ENCODE results near the gene SLC3A2.

GRCh38 chr11:62846177-62846576 lies 34.5 kb upstream of the SLC3A2 start:
- TF ChIP-seq, protein P1, sequence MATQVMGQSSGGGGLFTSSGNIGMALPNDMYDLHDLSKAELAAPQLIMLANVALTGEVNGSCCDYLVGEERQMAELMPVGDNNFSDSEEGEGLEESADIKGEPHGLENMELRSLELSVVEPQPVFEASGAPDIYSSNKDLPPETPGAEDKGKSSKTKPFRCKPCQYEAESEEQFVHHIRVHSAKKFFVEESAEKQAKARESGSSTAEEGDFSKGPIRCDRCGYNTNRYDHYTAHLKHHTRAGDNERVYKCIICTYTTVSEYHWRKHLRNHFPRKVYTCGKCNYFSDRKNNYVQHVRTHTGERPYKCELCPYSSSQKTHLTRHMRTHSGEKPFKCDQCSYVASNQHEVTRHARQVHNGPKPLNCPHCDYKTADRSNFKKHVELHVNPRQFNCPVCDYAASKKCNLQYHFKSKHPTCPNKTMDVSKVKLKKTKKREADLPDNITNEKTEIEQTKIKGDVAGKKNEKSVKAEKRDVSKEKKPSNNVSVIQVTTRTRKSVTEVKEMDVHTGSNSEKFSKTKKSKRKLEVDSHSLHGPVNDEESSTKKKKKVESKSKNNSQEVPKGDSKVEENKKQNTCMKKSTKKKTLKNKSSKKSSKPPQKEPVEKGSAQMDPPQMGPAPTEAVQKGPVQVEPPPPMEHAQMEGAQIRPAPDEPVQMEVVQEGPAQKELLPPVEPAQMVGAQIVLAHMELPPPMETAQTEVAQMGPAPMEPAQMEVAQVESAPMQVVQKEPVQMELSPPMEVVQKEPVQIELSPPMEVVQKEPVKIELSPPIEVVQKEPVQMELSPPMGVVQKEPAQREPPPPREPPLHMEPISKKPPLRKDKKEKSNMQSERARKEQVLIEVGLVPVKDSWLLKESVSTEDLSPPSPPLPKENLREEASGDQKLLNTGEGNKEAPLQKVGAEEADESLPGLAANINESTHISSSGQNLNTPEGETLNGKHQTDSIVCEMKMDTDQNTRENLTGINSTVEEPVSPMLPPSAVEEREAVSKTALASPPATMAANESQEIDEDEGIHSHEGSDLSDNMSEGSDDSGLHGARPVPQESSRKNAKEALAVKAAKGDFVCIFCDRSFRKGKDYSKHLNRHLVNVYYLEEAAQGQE (IDR thresholded peaks at IDR 0.05; ENCODE audit: insufficient read depth in 1 of 2, low read depth in 2 of 2, low read length in 2 of 2), result no peak
- TF ChIP-seq TAF1 (IDR thresholded peaks at IDR 0.05; ENCODE audit: borderline replicate concordance, insufficient read depth, low read length), result no peak
